ENCODE data around the gene PRSS8.
"Not testable (repeated sequence)": the region's sequence is repeated elsewhere in the genome, so short reads cannot be mapped to it uniquely, and the experiment has no call there.

PRSS8 gene

DNA sequence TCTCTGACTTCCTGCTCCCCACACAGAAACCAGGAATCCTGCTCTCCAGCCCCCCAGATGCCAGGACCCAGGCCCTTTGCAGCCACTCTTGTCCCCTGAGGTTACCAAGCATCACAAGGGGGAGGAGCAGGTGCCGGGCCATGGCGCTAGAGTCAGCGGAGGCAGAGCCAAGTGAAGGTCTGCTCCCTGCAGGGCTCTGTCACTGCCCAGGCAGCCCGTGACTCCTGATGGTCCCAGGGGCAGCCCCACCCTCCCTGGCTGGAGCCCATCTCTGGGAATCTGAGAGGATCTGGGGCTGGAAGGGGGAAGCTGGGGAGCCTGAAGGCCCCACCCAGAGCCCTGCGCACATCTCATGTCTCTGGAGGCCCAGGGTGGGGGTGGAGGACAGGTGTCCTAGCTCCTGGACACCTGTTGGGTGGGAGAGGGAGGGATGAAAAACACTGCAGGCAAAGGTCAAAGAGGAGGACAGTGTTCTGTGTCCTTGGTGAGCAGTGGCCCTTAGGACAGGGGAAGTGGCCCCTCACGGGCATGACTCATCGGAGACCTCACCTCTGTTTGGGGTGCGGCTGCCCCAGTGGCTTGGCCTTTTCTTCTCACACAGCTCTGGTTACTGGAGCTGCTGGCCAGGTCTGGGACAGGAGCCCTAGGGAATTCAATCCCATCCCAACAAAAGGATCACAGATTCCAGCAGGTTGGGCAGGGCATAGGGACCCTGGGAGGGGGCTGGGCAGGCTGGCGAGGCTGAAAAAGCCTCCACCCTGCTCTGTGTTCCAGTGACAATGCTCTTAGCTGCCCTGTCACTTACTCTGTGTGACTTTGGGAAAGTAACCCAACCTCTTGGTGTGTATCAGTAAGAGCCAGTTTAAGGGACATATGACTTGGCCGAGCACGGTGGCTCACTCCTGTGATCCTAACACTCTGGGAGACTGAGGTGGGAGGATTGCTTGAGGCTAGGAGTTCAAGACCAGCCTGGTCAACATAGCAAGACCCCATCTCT is 14.7 kb upstream of the PRSS8 start, which contains the start of gene PRSS36:
Gene PRSS36 (minus strand): TSS at position 173 of the 997 bp plus-strand sequence. CDS start 31 bp downstream, at position 142.
- H3K4me3 ChIP-seq (ENCODE audit: low read depth, low read length) = no peak within 1 kb of the TSS
- TF ChIP-seq, protein P1, sequence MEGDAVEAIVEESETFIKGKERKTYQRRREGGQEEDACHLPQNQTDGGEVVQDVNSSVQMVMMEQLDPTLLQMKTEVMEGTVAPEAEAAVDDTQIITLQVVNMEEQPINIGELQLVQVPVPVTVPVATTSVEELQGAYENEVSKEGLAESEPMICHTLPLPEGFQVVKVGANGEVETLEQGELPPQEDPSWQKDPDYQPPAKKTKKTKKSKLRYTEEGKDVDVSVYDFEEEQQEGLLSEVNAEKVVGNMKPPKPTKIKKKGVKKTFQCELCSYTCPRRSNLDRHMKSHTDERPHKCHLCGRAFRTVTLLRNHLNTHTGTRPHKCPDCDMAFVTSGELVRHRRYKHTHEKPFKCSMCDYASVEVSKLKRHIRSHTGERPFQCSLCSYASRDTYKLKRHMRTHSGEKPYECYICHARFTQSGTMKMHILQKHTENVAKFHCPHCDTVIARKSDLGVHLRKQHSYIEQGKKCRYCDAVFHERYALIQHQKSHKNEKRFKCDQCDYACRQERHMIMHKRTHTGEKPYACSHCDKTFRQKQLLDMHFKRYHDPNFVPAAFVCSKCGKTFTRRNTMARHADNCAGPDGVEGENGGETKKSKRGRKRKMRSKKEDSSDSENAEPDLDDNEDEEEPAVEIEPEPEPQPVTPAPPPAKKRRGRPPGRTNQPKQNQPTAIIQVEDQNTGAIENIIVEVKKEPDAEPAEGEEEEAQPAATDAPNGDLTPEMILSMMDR (IDR thresholded peaks at IDR 0.05; ENCODE audit: low read depth, low read length, missing control alignments) = no peak
- no peak for DNase-seq (ENCODE audit: low read depth)
- in situ Hi-C loops (cut with HindIII; ENCODE audit: low sequenced_read_pairs) = no loop called here

DNA sequence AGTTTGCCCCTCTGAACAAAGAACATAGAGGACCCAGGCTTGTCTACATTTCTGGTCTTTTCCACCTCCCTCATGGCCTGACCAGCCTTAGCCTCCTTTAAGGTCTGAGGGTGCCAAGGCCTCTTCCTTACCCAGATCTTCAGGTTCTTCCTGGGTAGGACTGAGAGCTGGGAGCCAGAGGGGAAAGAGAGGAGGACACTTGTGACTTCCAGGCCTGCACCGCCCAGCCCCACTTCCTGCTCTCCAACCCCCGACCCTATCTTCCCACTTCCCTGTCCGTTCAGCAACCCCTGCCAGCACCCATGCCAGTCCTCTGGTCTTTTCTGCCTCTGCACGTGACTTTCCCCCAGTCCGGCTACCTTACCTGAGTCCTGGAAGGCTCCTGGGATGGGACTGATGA is 13.8 kb upstream of the PRSS8 start:
- no peak overlapping the region for H3K4me3 ChIP-seq (ENCODE audit: low read depth, low read length)
- DNase-seq (ENCODE audit: low read depth) = no peak
- TF ChIP-seq, protein P1 (IDR thresholded peaks at IDR 0.05; ENCODE audit: low read depth, low read length, missing control alignments) = no peak
- in situ Hi-C loops (cut with HindIII; ENCODE audit: low sequenced_read_pairs) = no loop called here

DNA sequence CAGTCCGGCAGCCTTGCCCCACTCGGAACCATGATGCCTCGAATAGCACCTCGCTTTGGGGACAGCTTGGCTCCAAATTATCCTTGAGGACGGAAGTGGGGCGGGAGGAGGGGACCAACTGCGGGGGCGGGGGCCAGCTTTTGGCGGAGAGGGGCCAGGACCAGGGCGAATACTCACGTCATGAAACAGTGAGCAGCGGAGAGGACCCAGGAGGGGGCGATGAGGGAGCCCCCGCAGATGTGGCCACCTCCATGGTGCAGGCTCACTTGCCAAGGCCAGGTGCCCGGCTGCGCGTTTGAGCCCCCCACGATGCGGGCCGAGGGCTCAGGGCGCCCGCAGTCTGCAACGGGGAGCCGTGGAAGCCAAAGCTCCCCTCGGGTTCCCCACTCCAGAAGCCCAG is 13.4 kb upstream of the PRSS8 start:
- no peak for DNase-seq (ENCODE audit: low read depth)
- H3K4me3 ChIP-seq (ENCODE audit: low read depth, low read length) = no peak overlapping the region
- in situ Hi-C loops (cut with HindIII; ENCODE audit: low sequenced_read_pairs) = no loop called here
- TF ChIP-seq, protein P1 (IDR thresholded peaks at IDR 0.05; ENCODE audit: low read depth, low read length, missing control alignments) = no peak

DNA sequence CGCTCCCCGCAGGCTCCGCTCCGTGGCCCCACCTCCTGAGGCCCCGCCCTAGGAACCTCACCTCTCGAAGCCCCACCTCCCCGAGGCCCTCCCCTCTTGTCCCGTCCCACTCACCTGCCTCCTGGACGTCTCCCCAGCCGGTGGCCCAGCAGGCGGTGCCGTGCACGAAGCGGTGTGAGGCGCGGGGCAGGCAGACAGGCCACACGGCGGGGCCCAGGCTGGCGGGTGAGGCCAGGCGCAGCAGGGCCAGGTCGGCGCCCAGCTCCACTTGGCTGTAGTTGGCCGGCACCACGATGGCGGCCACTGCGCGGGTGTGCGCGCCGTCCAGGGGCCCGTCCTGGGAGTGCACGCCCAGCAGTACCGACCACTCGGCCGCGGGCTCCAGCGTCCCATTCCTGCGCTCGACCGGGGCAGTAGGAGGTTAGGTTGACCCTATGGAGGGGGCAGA is 12.8 kb upstream of the PRSS8 start:
- TF ChIP-seq, protein P1 (IDR thresholded peaks at IDR 0.05; ENCODE audit: low read depth, low read length, missing control alignments) = no peak
- H3K4me3 ChIP-seq (ENCODE audit: low read depth, low read length) = no peak overlapping the region
- in situ Hi-C loops (cut with HindIII; ENCODE audit: low sequenced_read_pairs) = no loop called here
- no peak for DNase-seq (ENCODE audit: low read depth)

DNA sequence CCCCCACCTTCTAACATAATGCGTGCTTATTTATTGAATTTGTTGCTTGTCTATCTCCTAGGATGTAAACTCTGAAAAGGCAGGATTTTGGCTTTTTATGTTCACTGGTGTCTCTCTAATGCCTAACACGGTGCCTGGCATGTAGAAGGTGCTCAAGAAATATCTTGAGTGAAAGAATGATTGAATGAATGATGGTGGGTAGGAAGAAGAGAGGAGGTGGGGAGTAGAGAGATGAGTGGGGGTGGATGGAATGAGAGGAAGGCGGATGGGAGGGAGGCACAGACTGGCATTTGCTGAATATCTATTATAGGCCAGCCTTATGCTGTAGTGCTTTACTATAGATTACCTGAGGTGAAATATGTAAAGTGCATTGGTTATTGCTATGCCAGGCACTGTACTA is 12.0 kb upstream of the PRSS8 start:
- no peak overlapping the region for H3K4me3 ChIP-seq (ENCODE audit: low read depth, low read length)
- TF ChIP-seq, protein P1 (IDR thresholded peaks at IDR 0.05; ENCODE audit: low read depth, low read length, missing control alignments) = no peak
- no peak for DNase-seq (ENCODE audit: low read depth)
- in situ Hi-C loops (cut with HindIII; ENCODE audit: low sequenced_read_pairs) = no loop called here

DNA sequence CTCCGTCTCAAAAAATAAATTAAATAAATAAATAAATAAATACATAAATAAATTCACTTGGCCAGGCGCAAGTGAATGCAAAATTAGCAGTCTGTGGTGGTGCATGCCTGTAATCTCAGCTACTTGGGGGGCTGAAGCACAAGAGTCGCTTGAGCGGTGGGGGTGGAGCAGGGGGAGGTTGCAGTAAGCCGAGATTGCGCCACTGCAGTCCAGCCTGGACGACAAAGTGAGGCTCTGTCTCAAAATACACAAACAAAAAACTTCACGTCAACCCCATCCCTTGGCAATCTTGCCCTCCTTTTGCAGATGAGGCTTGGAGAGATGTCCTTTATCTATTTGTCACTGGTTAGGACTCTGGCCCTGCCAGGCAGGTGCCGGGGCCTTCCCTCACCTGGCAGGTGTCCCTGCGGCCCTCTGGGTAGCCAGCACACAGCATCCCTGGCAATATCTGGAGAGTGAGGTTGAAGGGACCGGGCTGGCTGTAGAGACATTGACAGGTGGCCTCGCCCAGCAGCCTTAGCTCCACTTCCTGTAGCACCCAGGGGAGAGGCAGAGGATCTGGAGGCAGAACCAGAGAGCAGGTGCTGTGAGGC is 10.0 kb upstream of the PRSS8 start:
- H3K4me3 ChIP-seq (ENCODE audit: low read depth, low read length) = no peak overlapping the region
- TF ChIP-seq, protein P1 (IDR thresholded peaks at IDR 0.05; ENCODE audit: low read depth, low read length, missing control alignments) = no peak
- in situ Hi-C loops (cut with HindIII; ENCODE audit: low sequenced_read_pairs) = no loop called here
- DNase-seq (ENCODE audit: low read depth) = no peak

DNA sequence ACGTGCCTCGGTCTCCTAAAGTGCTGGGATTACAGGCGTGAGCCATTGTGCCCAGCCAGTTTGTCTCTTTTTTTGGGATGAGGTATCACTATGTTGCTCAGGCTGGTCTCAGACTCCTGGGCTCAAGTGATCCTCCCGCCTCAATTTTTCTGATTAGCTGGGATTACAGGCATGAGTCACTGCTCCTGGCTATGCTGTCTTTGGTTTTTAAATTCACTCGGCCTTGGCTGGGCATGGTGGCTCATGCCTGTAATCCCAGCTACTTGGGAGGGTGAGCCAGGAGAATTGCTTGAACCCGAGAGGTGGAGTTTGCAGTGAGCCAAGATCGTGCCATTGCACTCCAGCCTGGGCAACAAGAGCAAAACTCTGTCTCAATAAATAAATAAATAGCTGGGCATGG is 8.9 kb upstream of the PRSS8 start:
- DNase-seq (ENCODE audit: low read depth); H3K4me3 ChIP-seq (ENCODE audit: low read depth, low read length); in situ Hi-C loops (cut with HindIII; ENCODE audit: low sequenced_read_pairs): not testable (repeated sequence)

Data from astrocyte of the cerebellum (primary cell).